GM12872 (cell line): ENCODE results near the gene VCP.

ENCODE experiments used
- CTCF ChIP-seq: IDR thresholded peaks from 3 replicates; pipeline ENCODE4 v1.5.1; 2011; ENCODE audit warnings: low read depth, mild to moderate bottlenecking, low read length, moderate library complexity; ENCODE audit not compliant: insufficient read depth

VCP gene

GRCh38 chr9:35027374-35027773, 45.1 kb downstream of the VCP start:
- TF ChIP-seq CTCF = no peak

GRCh38 chr9:35026671-35027070, 45.8 kb downstream of the VCP start:
- no peak for TF ChIP-seq CTCF

GRCh38 chr9:35014517-35014916, 57.9 kb downstream of the VCP start:
- TF ChIP-seq CTCF = no peak

GRCh38 chr9:35010351-35010958, 62.0 kb downstream of the VCP start:
- no peak for TF ChIP-seq CTCF
